Smooth muscle cell (in vitro differentiated cells): ENCODE results near the gene IDH3G. TPM values are rescaled to one million over a fixed set of nuclear protein-coding genes. Genes with fewer than 3 reads are reported as not detected.

Experiments
- DNase-seq: peaks from one replicate; lab custom pipeline; 2025; ENCODE audit not compliant: unreplicated experiment; lab: John Stamatoyannopoulos, UW
- H2AFZ ChIP-seq: fragments of 200-600 bp; sonication (generic); 2 replicates; pipeline ENCODE4 v1.6.0; 2016; ENCODE audit warnings: antibody characterized with exemption, low read depth, mild to moderate bottlenecking
- H3F3A ChIP-seq: fragments of 200-600 bp; sonication (generic); 2 replicates; pipeline ENCODE4 v1.6.0; 2017; ENCODE audit warnings: antibody characterized with exemption, low read depth
- H3K27ac ChIP-seq: fragments of 200-600 bp; sonication (generic); 2 replicates; pipeline ENCODE4 v1.5.1; 2016; ENCODE audit warnings: low read depth, mild to moderate bottlenecking
- H3K27me3 ChIP-seq: fragments of 200-600 bp; sonication (generic); 2 replicates; pipeline ENCODE4 v1.6.1; 2016; ENCODE audit warnings: low read depth, mild to moderate bottlenecking
- H3K36me3 ChIP-seq: fragments of 200-600 bp; sonication (generic); 2 replicates; pipeline ENCODE4 v1.5.1; 2016; ENCODE audit warnings: low read depth
- H3K4me1 ChIP-seq: fragments of 200-600 bp; sonication (generic); 2 replicates; pipeline ENCODE4 v1.5.1; 2016; ENCODE audit warnings: low read depth
- H3K4me2 ChIP-seq: fragments of 200-600 bp; sonication (generic); 2 replicates; pipeline ENCODE4 v1.6.0; 2016; ENCODE audit warnings: mild to moderate bottlenecking
- H3K4me3 ChIP-seq: fragments of 200-600 bp; sonication (generic); 2 replicates; pipeline ENCODE4 v1.5.1; 2016; ENCODE audit warnings: mild to moderate bottlenecking
- H3K79me2 ChIP-seq: fragments of 200-600 bp; sonication (generic); 2 replicates; pipeline ENCODE4 v1.6.0; 2016; ENCODE audit warnings: low read depth, mild to moderate bottlenecking
- H3K9ac ChIP-seq: fragments of 200-600 bp; sonication (generic); 2 replicates; pipeline ENCODE4 v1.6.0; 2016; ENCODE audit warnings: low read depth
- H3K9me3 ChIP-seq: fragments of 200-600 bp; sonication (generic); replicated peaks from 2 replicates; pipeline ENCODE4 v1.5.1; 2016; ENCODE audit warnings: low read depth
- H4K20me1 ChIP-seq: fragments of 200-600 bp; sonication (generic); 2 replicates; pipeline ENCODE4 v1.6.0; 2016; ENCODE audit warnings: low read depth
- CTCF ChIP-seq: fragments of 200-600 bp; sonication (generic); IDR thresholded peaks from 2 replicates; pipeline ENCODE4 v1.5.1; 2017; ENCODE audit warnings: borderline replicate concordance, mild to moderate bottlenecking, antibody characterized with exemption; ENCODE audit not compliant: insufficient read depth, poor library complexity, severe bottlenecking
- WGBS: methylation state at CpG from one replicate; pipeline ENCODE4 v1.1.7; 2016; ENCODE audit warnings: low lambda C conversion rate; 5-methylcytosine and 5-hydroxymethylcytosine counted together
- polyA plus RNA-seq: library from polyadenylated mRNA; unstranded; fragments of >200 nt; fragmentation: Nextera tagmentation; extraction: Ambion mirVana; gene quantifications from 2 replicates; pipeline ENCODE4 v1.2.1, GENCODE V29; 2016
- total RNA-seq: library from RNA; depleted of rRNA; stranded (reverse); fragments of >200 nt; gene quantifications from 2 replicates; pipeline ENCODE4 v1.2.3, GENCODE V29; 2014

The IDH3G gene
- total and polyA plus RNA-seq, 2 experiments from 2014 or later: 86.0 to 88.9 TPM

DNA sequence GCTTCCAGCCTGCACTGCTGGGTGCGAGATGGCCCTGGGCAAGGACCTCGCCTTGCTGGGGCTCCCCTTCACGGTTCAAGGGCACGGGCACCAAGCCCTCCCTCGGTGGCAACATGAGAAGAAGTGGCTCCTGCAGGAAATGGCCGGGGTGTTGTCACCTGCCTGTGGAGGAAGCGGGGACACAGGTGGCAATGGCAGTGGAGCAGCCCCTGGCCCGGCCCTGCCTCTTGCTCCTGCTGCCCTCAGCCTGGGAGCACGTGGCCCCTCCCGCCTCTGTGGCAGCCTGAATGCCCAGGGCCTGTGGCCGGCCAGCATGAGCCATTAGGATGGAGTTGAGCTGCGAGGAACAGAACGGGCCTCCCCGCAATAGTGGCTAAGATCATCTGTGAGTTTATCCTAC is 52.7 kb downstream of the IDH3G start:
- no peak overlapping the region for H3K27ac ChIP-seq
- no peaks in the 10 kb centered on the region for H3K9me3 ChIP-seq
- H3K4me3 ChIP-seq: no peak overlapping the region
- no peak overlapping the region for H3K9ac ChIP-seq
- no peak overlapping the region for H3K4me2 ChIP-seq
- TF ChIP-seq CTCF: no peak
- H3K36me3 ChIP-seq: no peaks in the 10 kb centered on the region
- H3F3A ChIP-seq: no peaks in the 10 kb centered on the region
- 85% methylated on average over 14 of the region's 14 CpGs for WGBS
- H3K4me1 ChIP-seq: no peaks in the 10 kb centered on the region
- no peaks in the 10 kb centered on the region for H4K20me1 ChIP-seq
- no peak overlapping the region for H2AFZ ChIP-seq
- no peaks in the 10 kb centered on the region for H3K79me2 ChIP-seq
- H3K27me3 ChIP-seq: no peaks in the 10 kb centered on the region
- DNase-seq: no peak

DNA sequence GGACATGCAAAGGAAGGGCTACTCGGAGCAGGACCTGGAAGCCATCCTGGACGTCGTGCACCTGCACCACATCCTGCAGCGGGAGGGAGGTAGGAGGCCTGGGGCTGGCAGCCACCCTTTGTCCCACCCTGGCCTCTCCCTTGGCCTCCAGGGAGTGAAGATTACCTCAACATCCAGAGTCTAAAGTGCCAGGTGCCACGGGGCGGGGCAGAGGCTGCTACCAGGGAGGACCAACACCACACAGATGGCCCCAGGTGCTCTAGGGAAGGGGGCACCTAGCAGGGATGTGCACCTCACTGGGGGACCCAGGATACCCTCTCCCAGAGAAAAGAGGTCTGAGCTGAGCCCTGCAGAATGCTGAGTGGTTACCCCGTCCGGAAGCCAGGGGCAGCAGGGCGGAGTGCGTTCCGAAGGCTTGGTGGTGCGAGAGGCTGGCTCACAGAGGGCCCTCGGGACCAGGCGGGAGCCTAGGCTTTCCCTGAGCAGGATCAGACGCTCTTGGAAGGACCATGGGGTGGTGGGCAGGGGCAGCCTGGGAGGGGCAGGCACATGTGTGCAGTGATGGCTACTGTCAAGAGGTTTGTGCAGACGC is 53.4 kb downstream of the IDH3G start:
- Histone ChIP-seq H3K36me3 (no peaks in the 10 kb centered on the region), H3K79me2 (no peaks in the 10 kb centered on the region), H3K4me3 (no peak overlapping the region), H3K4me2 (no peak overlapping the region), H3K4me1 (no peaks in the 10 kb centered on the region), H3K9me3 (no peaks in the 10 kb centered on the region), H4K20me1 (no peaks in the 10 kb centered on the region), H3K27ac (no peak overlapping the region), H3K9ac (no peak overlapping the region), H2AFZ (no peak overlapping the region), H3F3A (no peaks in the 10 kb centered on the region), H3K27me3 (no peaks in the 10 kb centered on the region)
- 91% methylated on average over 15 of the region's 16 CpGs for WGBS
- DNase-seq: no peak
- no peak for TF ChIP-seq CTCF

DNA sequence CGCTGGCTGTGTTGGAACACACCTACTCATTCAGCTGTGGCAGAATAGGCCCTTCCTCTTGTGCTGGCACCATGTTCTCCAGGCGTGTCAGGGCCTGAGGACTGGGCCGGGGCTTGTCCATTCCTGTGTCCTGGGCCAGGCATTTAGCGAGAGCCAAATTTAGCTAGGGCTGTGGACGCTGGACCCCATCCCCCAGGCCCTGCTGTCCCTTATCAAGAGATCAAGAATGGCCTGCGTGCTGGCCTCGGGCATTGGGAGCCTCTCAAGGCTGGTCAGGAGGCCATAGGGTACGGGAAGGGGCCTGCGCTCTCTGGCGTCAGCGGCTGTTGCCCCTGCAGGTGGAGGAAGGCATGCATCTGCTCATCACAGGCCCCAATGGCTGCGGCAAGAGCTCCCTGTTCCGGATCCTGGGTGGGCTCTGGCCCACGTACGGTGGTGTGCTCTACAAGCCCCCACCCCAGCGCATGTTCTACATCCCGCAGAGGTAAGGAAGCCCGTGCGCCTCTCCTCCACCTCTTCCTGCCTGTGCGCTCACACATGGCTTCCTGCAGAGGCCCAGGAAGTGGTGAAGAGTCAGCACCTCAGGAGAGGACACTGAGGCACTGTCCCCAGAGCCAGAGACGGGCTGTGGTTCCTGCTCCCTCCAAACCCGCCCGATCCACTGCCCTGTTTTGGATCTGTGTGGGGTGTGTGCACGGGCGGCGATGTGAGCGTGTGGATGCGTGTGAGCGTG is 54.3 kb downstream of the IDH3G start:
- Histone ChIP-seq H3K27me3 (no peaks in the 10 kb centered on the region), H3K36me3 (no peaks in the 10 kb centered on the region), H3K27ac (no peak overlapping the region), H2AFZ (no peak overlapping the region), H3F3A (no peaks in the 10 kb centered on the region), H3K4me2 (no peak overlapping the region), H4K20me1 (no peaks in the 10 kb centered on the region), H3K79me2 (no peaks in the 10 kb centered on the region), H3K9ac (no peak overlapping the region), H3K9me3 (no peaks in the 10 kb centered on the region), H3K4me1 (no peaks in the 10 kb centered on the region), H3K4me3 (no peak overlapping the region)
- DNase-seq: no peak
- WGBS: 87% methylated on average over 29 of the region's 29 CpGs
- TF ChIP-seq CTCF: no peak

GRCh38 chrX:153738056-153738605 is 56.0 kb downstream of the IDH3G start:
- no peak overlapping the region for H3K4me2 ChIP-seq
- 96% methylated on average over 27 of the region's 27 CpGs for WGBS
- no peak overlapping the region for H3K27ac ChIP-seq
- no peak overlapping the region for H3K4me3 ChIP-seq
- no peaks in the 10 kb centered on the region for H3K4me1 ChIP-seq
- no peaks in the 10 kb centered on the region for H3K9me3 ChIP-seq
- no peak for DNase-seq
- H3K9ac ChIP-seq: no peak overlapping the region
- no peak overlapping the region for H2AFZ ChIP-seq
- no peaks in the 10 kb centered on the region for H3K27me3 ChIP-seq
- H3F3A ChIP-seq: no peaks in the 10 kb centered on the region
- no peaks in the 10 kb centered on the region for H4K20me1 ChIP-seq
- no peaks in the 10 kb centered on the region for H3K79me2 ChIP-seq
- no peaks in the 10 kb centered on the region for H3K36me3 ChIP-seq
- TF ChIP-seq CTCF: no peak
